MCF 10A (cell line): Measurements from ENCODE around the gene OOSP4A. TPM values are rescaled to one million over a fixed set of nuclear protein-coding genes. Genes with fewer than 3 reads are reported as not detected.

Source experiments
- BruUV-seq: library from RNA; stranded (reverse); fragments of 400-500 nt; replicated peaks from 2 replicates; lab custom pipeline; 2021; lab: Mats Ljungman, UMichigan
- CTCF ChIA-PET: fragments of 300-600 bp; sonication (Branson Sonifier 250); formaldehyde crosslinking; extraction: SDS; loops from one replicate; lab custom pipeline; 2021; ENCODE audit warnings: antibody characterized with exemption, inconsistent platforms; lab: Yijun Ruan, JAX
- POLR2A ChIA-PET: fragments of 300-600, 350-650 bp; sonication (Branson Sonifier 250); formaldehyde crosslinking; extraction: SDS; loops from one replicate; lab custom pipeline; 2020; ENCODE audit warnings: antibody characterized with exemption, inconsistent platforms; lab: Yijun Ruan, JAX
- DNase-seq: peaks from one replicate; pipeline ENCODE4 v3.0.0-alpha.2; 2018; ENCODE audit not compliant: unreplicated experiment
- H3K27ac Mint-ChIP-seq: one replicate; pipeline ENCODE4 v1.8.0; 2022; ENCODE audit warnings: mild to moderate bottlenecking, low read depth, mixed read lengths; ENCODE audit not compliant: unreplicated experiment
- H3K27me3 Mint-ChIP-seq: one replicate; pipeline ENCODE4 v1.8.0; 2022; ENCODE audit warnings: mixed read lengths; ENCODE audit not compliant: insufficient read depth, unreplicated experiment
- H3K36me3 Mint-ChIP-seq: one replicate; pipeline ENCODE4 v1.8.0; 2022; ENCODE audit warnings: mild to moderate bottlenecking, moderate library complexity, mixed read lengths; ENCODE audit not compliant: insufficient read depth, unreplicated experiment
- H3K4me1 Mint-ChIP-seq: one replicate; pipeline ENCODE4 v1.8.0; 2022; ENCODE audit warnings: mixed read lengths; ENCODE audit not compliant: insufficient read depth, unreplicated experiment
- H3K4me3 Mint-ChIP-seq: one replicate; pipeline ENCODE4 v1.8.0; 2022; ENCODE audit warnings: mild to moderate bottlenecking, moderate library complexity, mixed read lengths; ENCODE audit not compliant: unreplicated experiment
- H3K9me3 Mint-ChIP-seq: one replicate; pipeline ENCODE4 v1.8.0; 2022; ENCODE audit warnings: mixed read lengths; ENCODE audit not compliant: unreplicated experiment
- intact Hi-C: fragments of 100-400 bp; cut with micrococcal nuclease; formaldehyde crosslinking; loops from 2 replicates; pipeline ENCODE4 v1.14.1; 2022
- total RNA-seq: library from RNA; stranded (reverse); gene quantifications from 2 replicates; pipeline ENCODE4 v1.2.3, GENCODE V29; 2022
- TF ChIP-seq, protein P1 (sequence below): fragments of 200-600 bp; IDR thresholded peaks from one replicate; pipeline ENCODE4 v1.8.0; 2022; ENCODE audit warnings: antibody characterized with exemption, mild to moderate bottlenecking; ENCODE audit not compliant: unreplicated experiment

The OOSP4A gene
- total RNA-seq, 1 experiment from 2014 or later = not detected

DNA sequence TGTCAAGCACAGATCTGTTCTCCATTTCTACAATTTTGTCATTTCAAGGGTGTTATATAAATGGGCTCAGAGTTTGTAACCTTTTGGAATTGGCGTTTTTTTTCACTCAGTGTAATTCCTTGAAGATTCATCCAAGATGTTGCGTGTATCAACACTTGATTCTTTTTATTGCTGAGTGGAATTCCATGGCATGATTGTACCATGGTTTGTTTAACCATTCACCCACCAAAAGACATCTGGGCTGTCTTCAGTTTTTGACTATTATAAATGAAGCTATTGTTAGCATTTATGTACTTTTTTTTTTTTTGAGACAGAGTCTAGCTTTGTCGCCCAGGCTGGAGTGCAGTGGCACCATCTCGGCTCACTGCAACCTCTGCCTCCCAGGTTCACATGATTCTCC, 22.7 kb upstream of the OOSP4A start:
- intact Hi-C loops = no loop called here
- H3K27ac Mint-ChIP-seq = no peak overlapping the region
- BruUV-seq = no TSS peak
- TF ChIP-seq, protein P1, sequence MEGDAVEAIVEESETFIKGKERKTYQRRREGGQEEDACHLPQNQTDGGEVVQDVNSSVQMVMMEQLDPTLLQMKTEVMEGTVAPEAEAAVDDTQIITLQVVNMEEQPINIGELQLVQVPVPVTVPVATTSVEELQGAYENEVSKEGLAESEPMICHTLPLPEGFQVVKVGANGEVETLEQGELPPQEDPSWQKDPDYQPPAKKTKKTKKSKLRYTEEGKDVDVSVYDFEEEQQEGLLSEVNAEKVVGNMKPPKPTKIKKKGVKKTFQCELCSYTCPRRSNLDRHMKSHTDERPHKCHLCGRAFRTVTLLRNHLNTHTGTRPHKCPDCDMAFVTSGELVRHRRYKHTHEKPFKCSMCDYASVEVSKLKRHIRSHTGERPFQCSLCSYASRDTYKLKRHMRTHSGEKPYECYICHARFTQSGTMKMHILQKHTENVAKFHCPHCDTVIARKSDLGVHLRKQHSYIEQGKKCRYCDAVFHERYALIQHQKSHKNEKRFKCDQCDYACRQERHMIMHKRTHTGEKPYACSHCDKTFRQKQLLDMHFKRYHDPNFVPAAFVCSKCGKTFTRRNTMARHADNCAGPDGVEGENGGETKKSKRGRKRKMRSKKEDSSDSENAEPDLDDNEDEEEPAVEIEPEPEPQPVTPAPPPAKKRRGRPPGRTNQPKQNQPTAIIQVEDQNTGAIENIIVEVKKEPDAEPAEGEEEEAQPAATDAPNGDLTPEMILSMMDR = no peak
- no peaks in the 10 kb centered on the region for H3K4me1 Mint-ChIP-seq
- H3K36me3 Mint-ChIP-seq = no peaks in the 10 kb centered on the region
- no peaks in the 10 kb centered on the region for H3K9me3 Mint-ChIP-seq
- DNase-seq = no peak
- H3K27me3 Mint-ChIP-seq = peaks cover 24% of the 10 kb centered on the region
- ChIA-PET CTCF (interaction anchor here (0.6 to 0.7 kb wide), 2 partner anchors 141 to 287 kb away, joined by 4 read pairs; no protein-coding TSS in a partner anchor), POLR2A (interaction anchor here (0.7 kb wide), 1 partner anchor 1718 kb away, joined by 4 read pairs; no protein-coding TSS in a partner anchor)
- H3K4me3 Mint-ChIP-seq = no peak overlapping the region

DNA sequence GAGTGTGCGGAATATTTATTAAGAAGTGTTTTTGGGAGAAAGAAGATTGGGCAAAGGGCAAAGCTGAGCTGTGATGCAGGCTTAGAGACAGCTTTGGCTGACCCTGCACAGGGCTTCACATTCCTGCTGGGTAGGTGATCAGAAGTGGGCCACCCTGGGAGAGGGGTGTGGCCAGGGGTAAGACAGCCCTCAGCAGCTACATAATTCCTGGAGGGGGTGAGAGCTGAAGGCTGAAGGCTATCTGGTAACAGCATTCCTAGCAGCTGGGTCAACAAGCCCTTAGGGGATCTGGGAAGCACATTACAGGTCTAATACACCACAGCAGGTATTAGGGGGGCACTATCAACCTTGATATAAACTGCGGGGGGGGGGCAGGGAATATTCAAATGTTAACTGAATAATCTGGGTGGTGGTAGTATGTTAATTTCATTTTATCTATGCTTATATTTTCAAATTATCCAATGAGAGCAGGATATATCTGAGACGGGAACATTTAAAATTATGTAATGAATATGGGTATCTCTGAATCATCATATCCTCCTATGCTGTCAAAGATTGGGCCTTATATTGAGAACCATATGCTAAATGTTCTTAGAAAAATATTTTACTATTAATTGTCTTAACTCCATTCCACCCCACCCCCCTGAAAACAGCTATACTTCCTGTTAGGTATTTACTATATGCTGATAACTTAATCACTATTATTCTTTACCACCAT, 19.7 kb upstream of the OOSP4A start:
- no peak for DNase-seq
- Mint-ChIP-seq H3K27me3 (peaks cover 16% of the 10 kb centered on the region), H3K4me1 (no peaks in the 10 kb centered on the region), H3K4me3 (no peak overlapping the region), H3K9me3 (no peaks in the 10 kb centered on the region), H3K36me3 (no peaks in the 10 kb centered on the region), H3K27ac (no peak overlapping the region)
- CTCF ChIA-PET = interaction anchor here (0.7 to 1.2 kb wide), 2 partner anchors 25 to 50 kb away, joined by 3 read pairs; no protein-coding TSS in a partner anchor
- intact Hi-C loops = no loop called here
- TF ChIP-seq, protein P1 = no peak
- POLR2A ChIA-PET = interaction anchor here (0.5 kb wide), 1 partner anchor 208 kb away, joined by 3 read pairs; no protein-coding TSS in a partner anchor
- BruUV-seq = no TSS peak

DNA sequence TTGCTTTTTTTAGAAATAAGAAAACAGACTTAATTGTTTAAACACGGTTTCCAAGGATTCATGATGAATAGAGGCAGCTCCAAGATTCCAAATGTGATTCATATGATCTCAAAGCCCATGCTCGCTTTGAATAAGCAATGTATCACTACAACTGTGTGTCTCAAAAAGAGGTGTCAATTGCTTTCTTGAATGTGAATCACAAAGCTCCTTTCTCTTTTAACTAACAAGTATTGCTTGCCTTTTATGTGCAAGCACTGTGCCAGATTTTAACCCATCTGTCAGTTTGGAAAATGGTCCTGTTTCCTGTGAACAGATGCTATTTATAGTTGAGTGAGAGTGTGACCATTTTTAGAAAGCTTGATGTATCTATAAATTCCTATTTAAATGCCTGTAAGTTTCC, 19.1 kb upstream of the OOSP4A start:
- intact Hi-C loops = no loop called here
- no peaks in the 10 kb centered on the region for H3K4me1 Mint-ChIP-seq
- H3K27ac Mint-ChIP-seq = no peak overlapping the region
- no peaks in the 10 kb centered on the region for H3K36me3 Mint-ChIP-seq
- ChIA-PET CTCF (interaction anchor here (1.2 kb wide), 1 partner anchor 25 kb away, joined by 3 read pairs; no protein-coding TSS in a partner anchor), POLR2A (no interaction called here)
- TF ChIP-seq, protein P1 = no peak
- H3K9me3 Mint-ChIP-seq = no peaks in the 10 kb centered on the region
- H3K4me3 Mint-ChIP-seq = no peak overlapping the region
- peaks cover 16% of the 10 kb centered on the region for H3K27me3 Mint-ChIP-seq
- BruUV-seq = no TSS peak
- DNase-seq = no peak

DNA sequence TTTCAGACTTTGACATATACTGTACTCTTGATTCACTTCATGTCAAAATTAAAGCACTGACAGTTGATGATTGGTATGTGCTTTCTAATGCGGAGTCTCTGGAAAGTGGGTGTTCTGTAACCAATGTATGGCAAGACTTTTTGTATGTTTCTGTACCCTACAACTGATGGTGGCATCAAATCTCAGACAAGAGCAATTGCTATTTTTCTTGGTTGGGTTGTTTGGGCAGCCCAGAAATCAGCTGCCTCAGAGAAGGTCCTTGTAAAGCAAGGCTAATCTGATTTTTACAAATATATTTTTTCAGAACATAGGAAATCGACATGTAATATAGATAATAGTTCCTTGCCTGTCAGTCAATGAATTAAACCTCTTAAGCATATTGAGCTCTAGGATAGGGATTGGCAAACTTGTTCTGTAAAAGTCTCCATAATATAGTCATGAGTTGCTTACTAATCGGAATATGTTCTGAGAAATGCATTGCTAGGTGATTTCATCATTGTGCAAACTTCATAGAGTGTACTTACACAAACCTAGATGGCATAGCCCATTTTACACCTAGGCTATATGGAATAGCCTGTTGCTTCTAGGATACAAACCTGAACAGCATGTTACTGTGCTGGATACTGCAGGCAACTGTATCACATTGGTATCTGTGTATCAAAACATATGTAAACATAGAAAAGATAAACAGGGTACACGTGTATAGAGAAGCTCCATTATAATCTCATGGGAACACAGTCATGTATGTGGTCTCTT, 10.2 kb upstream of the OOSP4A start:
- H3K9me3 Mint-ChIP-seq = no peaks in the 10 kb centered on the region
- H3K27me3 Mint-ChIP-seq = peaks cover 25% of the 10 kb centered on the region
- H3K27ac Mint-ChIP-seq = no peak overlapping the region
- no peak for DNase-seq
- TF ChIP-seq, protein P1 = no peak
- POLR2A ChIA-PET = interaction anchor here (0.6 to 1.4 kb wide), 2 partner anchors 10 to 789 kb away, joined by 3 read pairs; partner anchors contain the start of gene OOSP4A
- intact Hi-C loops = no loop called here
- BruUV-seq = no TSS peak
- peaks cover 7% of the 10 kb centered on the region for H3K36me3 Mint-ChIP-seq
- CTCF ChIA-PET = interaction anchor here (0.6 to 1.2 kb wide), 2 partner anchors 29 to 236 kb away, joined by 3 read pairs; no protein-coding TSS in a partner anchor
- H3K4me3 Mint-ChIP-seq = no peak overlapping the region
- peaks cover 9% of the 10 kb centered on the region for H3K4me1 Mint-ChIP-seq
